Superior temporal gyrus (tissue), 1 donor: ENCODE data around the gene CCDC90B.

Source experiments
- DNase-seq: peaks from one replicate; pipeline ENCODE4 v3.0.0-alpha.2; 2016; ENCODE audit errors: extremely low spot score

The CCDC90B gene

DNA sequence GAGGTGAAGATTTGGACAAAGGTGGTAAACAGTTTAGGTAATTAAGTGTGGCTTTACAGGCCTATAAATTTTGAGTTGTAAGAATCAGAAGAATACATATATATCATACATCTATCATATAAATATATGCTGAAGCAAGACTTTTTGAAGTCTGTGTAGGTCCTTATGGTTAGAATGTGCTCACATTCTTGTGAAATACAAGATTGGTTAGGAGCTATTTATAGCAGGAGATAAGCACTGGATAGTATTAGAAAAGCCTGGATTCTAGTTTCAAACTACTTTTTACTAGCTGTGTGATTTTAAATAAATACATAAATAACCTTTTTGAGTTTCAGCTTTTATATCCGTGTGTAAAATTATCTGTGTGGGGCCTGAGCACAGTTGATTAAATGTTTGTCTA, 50.3 kb downstream of the CCDC90B start:
- no peak for DNase-seq

DNA sequence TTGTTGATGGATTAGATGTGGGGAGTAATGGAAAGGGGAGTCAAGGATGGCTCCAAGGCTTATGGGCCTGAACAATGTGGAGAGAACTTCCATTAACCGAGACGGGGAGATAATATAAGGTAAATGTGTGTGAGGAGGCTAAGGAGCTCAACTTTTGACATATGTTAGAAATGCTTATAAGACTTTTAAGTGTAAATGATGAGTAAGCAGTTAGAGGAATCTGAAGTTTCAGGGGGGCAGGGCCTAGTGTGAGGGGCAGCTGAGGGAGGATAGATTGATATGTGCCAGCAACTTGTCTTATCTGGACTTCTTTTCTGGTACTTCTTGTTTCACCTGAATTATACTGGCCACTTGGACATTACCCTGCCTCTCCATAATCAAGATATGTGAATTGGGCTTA, 62.7 kb downstream of the CCDC90B start:
- DNase-seq = no peak

DNA sequence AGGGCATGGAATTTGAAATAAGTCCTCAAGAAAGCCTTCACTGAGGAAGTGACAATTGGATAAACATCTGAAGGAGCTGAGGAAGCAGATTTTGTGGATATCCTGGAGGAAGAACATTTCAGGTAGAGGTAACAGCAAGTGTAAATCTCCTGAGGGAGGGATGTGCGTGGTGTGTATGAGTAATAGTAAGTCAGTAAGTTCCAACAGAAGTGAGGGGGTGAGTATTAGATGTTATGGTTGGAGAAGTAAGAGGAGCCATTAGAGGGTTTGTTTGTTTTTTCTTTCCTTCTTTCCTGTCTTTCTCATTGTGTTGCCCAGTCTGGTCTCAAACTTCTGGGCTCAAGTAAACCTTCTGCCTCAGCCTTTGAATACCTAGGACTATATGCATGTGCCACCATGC, 63.7 kb downstream of the CCDC90B start:
- no peak for DNase-seq

GRCh38 chr11:83221694-83222093, 64.5 kb downstream of the CCDC90B start:
- no peak for DNase-seq

DNA sequence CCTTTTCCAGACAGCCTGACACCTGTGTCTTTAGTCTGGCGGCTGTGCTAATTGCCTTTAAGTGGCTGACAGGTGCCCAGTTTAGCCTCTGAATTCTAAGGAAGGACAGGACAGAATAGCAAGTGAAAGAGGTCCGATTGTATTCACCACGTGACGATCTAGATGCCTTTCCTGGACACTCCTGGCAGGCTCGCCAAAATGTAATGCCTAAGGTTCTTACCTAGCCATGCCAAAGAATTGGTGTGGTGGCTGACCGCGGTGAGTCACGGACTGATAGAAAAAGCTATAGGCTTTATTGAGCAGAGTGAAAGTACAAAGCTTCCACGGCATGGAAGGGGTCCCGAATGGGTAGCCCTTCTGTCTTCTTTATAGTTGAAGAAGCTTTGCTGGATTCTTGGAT, 65.9 kb downstream of the CCDC90B start:
- no peak for DNase-seq

DNA sequence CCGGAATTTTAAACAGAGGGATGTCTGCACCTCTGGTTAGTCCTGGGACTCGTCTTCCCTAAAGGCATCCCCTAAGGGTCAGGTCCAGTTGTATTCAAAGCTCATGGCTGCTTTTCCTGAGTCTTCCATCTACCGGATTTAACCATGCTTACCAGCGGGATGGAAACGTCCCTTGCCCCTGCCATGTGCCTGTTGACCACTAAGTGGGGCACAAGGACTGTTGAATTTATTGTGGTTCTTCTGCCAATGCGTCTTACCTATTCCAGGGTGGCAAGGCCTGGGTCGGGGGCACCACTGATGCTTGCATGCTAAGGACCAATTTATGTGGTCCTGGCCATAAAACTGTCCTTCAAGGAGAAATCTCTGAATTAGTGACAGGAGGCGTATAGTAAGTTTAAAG, 67.1 kb downstream of the CCDC90B start:
- no peak for DNase-seq
